HG02970 (cell line): ENCODE data around the gene CFAP221.

Experiments
- ATAC-seq: cut with Tn5 transposase; IDR thresholded peaks from one replicate; pipeline ENCODE4 v1.9.1; 2021; ENCODE audit warnings: mild to moderate bottlenecking, moderate library complexity, moderate number of reproducible peaks; ENCODE audit not compliant: unreplicated experiment, low FRiP score

CFAP221 gene

DNA sequence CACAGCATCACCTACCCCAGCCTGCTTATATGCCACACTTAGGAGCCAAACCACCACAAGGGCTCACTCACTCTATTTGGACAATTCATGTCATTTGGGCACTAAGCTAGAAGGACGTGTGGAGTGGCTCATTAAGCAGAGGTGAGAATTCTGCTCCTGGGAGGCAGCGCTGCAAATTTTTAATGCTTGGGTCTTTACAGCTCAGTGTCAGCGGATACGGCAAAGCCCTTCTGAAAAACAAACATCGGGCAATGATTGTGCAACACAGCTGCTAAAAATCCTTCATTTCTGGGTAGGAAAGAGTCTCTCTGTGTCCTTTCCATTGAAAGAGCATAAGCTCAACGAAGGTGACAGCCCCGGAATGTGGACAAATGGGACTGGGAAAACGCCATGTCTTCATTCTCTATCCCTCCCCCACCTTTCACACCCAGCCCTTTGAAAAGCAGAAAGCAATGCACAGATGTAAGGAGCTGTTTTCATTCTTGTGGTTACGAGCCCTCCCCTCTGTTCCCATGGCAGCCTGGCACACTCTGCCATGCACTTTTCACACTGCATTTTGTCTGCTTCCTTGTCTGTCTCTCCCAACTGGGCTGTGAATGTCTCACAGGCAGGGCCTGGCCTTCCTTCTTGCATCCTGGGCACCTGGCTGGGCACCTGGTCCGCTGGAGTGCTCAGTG is 150.7 kb downstream of the CFAP221 start:
- ATAC-seq = no peak

DNA sequence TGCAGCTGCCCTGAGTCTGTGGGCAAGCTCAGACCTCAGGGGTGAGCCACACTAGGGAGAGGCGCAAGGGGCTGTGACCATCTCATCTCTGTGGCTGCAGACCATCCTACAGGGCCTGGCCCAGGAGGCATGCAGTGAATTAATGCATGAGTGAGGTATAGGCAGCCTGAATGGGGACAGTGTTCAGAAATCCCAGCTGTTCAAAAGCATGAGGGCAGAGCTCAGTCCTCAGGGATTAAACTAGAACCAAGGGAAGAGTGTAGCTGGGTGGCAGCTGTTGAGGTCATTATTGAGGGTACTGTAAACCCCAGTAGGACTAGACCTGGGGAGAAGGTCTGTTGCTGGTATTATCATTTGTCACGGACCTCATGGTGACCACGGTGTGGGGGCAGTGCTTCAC is 151.8 kb downstream of the CFAP221 start:
- no peak for ATAC-seq

DNA sequence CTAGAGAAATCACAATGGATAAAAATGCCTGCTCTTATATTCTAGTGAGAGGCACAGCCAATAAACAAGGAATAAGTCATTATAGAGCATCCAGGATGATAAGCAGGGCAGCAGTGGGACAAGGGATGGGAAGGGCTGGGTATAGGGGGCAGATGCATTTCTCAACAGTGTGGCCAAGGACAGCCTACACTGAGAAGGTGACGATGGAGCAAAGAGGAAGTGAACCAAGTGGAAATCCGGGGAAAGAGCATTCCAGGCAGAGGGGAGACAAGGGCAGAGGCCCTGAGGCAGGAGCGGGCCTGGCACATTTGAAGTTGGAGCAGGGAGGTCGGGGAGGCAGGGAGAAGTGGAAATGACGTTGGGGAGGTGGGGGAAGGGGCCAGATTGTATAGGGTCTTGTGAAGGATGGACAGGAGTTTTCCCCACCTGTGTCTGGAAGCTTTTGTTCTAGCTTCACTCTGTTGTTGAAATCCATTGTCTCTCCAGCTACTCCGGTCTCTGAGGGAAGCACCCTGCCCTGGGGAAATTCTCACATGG is 152.3 kb downstream of the CFAP221 start:
- no peak for ATAC-seq

DNA sequence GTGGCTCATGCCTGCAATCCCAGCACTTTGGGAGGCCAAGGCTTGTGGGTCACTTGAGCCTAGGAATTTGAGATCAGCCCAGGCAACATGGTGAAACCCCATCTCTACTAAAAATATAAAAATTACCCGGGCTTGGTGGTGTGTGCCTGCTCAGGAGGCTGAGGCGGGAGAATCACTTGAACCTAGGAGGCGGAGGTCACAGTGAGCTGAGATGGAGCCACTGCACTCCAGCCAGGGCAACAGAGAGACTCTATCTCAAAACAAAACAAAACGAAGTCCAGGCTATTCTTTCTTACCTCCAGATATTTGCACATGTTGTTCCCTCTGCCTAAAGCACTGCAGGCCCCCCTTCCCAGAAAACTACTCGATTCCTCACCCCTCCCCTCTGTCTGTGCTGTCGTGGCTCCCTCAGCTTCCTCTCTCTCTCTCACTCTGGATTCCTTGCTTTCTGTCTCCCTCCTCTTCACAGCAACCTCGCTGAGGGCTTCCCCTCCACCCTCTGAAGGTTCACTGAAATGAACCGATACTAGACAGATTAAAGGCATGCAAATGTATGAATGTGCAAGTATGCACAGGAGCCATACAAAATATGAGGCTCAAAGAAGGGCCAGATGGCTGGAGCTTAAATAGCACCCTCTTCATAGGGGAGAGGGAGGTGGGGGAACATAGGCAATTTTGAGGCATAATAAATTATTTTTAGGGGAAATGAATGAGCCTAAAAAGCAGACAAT is 153.2 kb downstream of the CFAP221 start:
- no peak for ATAC-seq

DNA sequence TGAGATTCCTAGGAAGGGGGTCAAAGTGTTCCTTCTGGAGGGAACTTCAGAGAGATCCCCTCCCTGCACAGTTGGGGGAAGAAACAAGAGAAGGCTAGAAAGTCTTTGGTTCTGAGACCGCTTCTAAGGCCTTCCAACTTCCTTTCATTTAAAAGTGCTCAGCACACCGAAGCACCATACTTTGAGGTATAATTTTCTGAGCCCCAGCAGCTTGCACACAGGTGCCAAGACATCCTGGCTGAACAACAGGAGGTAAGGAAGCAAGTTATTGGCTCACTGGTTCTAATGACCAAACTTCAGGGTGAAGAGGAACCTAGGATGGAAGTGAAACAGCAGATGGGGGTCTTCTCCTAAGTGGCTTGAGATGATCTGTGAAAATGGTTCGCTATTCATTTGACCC is 154.0 kb downstream of the CFAP221 start:
- no peak for ATAC-seq

DNA sequence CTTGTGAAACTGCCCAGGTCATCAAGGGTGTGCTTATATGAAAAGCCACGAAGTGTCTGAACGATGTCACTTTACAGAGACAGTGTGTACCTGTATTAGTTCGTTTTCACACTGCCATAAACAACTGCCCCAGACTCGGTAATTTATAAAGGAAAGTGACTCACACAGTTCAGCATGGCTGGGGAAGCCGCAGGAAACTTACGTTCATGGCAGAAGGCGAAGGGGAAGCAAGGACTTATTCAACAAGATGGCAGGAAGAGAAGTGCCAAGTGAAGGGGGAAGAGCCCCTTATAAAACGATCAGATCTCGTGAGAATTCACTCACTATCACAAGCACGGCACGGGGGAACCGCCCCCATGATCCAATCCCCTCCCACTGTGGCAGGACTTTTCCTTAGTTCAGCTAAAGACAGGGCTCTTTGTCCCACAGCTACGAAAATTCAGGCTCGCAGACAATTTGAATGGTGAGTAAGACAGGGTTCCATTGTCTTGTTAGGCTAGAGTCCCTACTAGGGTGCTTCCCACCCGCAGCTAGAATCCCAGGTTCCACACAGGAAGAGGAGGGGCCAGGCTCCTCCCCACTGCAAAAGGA is 154.9 kb downstream of the CFAP221 start:
- ATAC-seq = no peak

DNA sequence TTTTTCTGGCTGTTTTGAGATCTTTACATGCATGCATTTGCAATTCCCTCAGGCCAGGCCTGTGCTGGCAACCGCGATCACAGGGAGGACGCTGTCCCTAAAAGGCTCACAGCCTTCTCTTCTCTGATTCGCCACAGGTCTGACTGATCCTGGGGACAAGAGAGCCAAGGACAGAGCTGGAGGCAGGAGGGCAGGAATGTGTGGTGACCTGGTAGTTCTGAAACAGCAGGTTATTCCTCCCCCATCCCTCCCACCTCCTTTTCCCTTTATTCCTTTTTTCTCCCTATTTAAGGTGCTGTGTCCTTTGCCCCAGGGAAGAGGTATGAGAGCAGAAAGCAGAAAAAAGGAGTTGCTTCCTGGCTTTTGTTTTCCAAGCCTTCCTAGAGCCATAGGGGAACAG is 156.6 kb downstream of the CFAP221 start:
- no peak for ATAC-seq

DNA sequence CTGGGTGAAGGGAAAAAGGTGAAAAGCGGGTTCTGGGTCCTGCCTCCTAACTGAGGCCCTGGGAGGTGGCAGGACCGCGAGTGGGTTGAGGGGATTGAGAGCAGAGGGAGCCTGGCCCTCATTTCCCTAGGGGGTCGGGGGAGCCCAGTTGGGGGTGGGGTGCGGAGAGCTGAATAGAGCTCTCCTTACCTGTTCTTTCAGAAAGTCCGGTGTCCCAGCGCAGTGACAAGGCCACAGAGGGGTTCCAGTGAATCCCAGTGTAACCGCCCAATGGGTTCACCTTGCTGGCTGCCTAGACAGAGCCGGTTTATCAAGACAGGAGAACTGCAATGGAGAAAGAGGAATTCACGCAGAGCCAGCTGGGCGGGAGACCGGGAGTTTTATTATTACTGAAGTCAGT is 157.1 kb downstream of the CFAP221 start:
- no peak for ATAC-seq

DNA sequence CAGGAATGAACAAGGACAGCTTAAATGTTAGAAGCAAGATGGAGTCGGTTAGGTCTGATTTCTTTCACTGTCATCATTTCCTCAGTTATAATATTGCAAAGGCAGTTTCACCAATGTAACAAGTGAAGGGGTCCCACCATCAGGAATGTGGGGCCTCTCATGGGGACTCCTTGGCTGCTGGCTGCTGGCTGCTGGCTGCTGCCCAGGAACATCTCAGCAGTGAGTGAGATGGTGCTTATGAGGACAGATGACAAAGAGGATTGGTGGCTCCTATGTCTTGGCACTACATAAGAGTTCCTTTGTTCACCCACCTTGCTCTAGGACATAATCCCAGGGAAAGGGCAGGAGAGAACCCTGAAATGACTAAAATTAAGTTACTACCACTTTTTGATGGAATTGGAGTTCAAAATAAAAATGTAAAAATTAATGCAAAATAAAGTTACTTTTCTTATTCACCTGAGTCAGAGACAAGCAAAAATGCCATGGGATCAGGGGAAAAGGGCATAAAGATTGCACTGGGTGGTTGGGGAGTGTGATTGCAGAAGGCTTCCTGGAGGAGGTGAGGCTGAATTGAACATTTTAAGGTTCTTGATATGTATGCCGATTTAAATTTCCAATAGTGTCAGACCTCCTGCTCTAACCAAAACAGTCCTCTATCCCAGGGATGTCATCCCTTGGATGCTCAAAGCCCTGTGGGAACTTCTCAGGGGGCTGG is 158.1 kb downstream of the CFAP221 start:
- no peak for ATAC-seq

DNA sequence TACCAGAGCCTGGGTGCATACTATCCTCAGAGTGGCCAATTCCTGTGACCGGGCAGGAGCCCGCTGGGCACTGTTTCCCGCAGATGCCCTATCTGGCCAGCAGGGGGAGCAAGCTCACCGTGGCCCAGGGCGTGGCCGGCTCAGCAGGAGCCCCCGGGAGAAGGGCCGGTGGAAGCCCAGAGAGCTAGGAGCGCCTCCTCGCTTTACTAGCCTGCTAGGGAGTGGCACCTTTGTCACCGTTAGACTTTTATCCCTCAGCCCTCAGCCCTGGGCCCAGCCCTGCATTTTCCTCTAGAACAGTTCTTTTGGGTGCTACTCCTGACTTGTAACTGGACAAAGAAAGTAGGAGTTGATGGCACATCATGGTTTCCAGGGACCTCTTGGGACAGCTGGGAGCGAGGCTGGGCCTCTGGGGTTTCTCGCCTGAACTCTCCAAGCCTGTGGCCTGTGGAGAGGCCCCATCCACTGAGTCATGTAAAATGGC is 158.7 kb downstream of the CFAP221 start:
- peak; percentile 75 for ATAC-seq

DNA sequence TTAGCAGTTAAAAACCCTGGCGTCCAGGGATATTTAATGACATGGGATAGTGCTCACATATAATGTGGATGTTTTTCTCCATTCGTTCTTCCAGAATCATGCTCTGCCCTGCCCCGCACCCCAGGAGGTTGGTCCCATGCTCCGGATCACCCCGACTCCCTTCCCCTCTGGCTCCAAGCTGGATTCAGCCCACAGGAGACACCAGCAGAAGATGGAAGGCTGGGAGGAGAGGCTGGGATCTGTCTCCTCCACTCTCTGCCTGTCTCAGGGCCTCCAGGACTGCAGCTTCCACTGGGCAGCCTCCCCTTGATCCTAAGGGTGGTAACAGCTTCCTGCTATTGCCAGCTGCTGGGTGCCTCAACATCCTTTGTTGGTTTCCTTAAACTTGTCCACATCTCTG is 159.3 kb downstream of the CFAP221 start:
- ATAC-seq = no peak

DNA sequence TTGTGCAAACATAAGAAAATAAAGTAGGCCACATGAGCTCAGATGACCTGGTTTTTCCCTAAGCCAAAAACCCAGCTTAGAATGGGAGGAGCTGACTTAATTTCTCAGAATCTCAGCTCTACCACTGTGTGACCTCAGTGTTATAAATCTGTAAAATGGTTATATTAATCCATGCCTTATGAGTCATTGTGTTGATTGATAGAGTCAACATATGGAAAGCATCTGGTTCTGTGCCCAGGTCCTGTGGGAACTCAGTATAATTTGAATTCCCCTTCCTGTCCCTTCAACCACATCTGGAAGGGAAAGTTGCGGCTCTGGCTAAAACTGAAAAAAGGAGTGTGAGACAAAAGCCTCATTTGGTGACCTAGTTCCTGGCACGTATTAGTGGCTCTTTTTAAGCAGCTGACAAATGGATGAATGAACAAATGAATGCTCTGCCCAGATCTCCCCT is 160.4 kb downstream of the CFAP221 start:
- no peak for ATAC-seq

DNA sequence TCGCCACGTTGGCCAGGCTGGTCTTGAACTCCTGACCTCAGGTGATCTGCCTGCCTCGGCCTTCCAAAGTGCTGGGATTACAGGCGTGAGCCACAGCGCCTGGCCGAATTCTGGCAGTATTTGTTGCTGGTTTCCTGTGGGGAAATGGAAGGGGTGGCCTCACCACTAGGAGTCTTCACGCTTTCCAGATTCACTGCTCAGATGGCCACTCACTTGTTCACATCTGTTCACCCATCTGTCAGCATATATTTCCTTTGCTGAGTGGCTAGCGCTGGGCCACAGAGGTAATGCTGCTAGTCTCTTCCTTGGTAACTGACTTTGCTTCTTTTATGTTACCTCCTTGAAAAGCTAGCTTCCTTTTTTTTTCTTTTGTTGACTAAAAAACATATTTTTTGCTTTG is 162.0 kb downstream of the CFAP221 start:
- no peak for ATAC-seq
